ENCODE results near the gene TADA2A.
"Not testable (repeated sequence)": the region's sequence is repeated elsewhere in the genome, so short reads cannot be mapped to it uniquely, and the experiment has no call there.

Gene TADA2A

GRCh38 chr17:37511642-37512041 lies 105.0 kb downstream of the TADA2A start:
- not testable (repeated sequence) for H3K36me3 ChIP-seq (ENCODE audit: control insufficient read depth, insufficient read depth, low read length); H3K27ac ChIP-seq (ENCODE audit: low read depth, low read length); H3K4me1 ChIP-seq (ENCODE audit: control insufficient read depth, insufficient read depth, low read length); H3K27me3 ChIP-seq (ENCODE audit: control insufficient read depth, insufficient read depth, low read length); H3K4me3 ChIP-seq (ENCODE audit: low read length); H3K9ac ChIP-seq (ENCODE audit: low read length)

GRCh38 chr17:37512442-37513068 lies 105.9 kb downstream of the TADA2A start:
- no peak overlapping the region for H3K27ac ChIP-seq (ENCODE audit: low read depth, low read length)
- no peak overlapping the region for H3K4me3 ChIP-seq (ENCODE audit: low read length)
- H3K27me3 ChIP-seq (ENCODE audit: control insufficient read depth, insufficient read depth, low read length): no peaks in the 10 kb centered on the region
- no peak overlapping the region for H3K9ac ChIP-seq (ENCODE audit: low read length)
- no peaks in the 10 kb centered on the region for H3K4me1 ChIP-seq (ENCODE audit: control insufficient read depth, insufficient read depth, low read length)
- H3K36me3 ChIP-seq (ENCODE audit: control insufficient read depth, insufficient read depth, low read length): peaks cover 9% of the 10 kb centered on the region

- Histone ChIP-seq H3K9ac (ENCODE audit: low read length) (no peak overlapping the region), H3K4me3 (ENCODE audit: low read length) (no peak overlapping the region), H3K27ac (ENCODE audit: low read depth, low read length) (no peak overlapping the region), H3K27me3 (ENCODE audit: control insufficient read depth, insufficient read depth, low read length) (no peaks in the 10 kb centered on the region), H3K4me1 (ENCODE audit: control insufficient read depth, insufficient read depth, low read length) (no peaks in the 10 kb centered on the region), H3K36me3 (ENCODE audit: control insufficient read depth, insufficient read depth, low read length) (peaks cover 9% of the 10 kb centered on the region)
Observed at GRCh38 chr17:37513711-37514110, 107.0 kb downstream of the TADA2A start.

GRCh38 chr17:37516127-37516571 lies 109.5 kb downstream of the TADA2A start:
- Histone ChIP-seq H3K27me3 (ENCODE audit: control insufficient read depth, insufficient read depth, low read length) (no peaks in the 10 kb centered on the region), H3K4me3 (ENCODE audit: low read length) (no peak overlapping the region), H3K27ac (ENCODE audit: low read depth, low read length) (no peak overlapping the region), H3K36me3 (ENCODE audit: control insufficient read depth, insufficient read depth, low read length) (peaks cover 15% of the 10 kb centered on the region), H3K4me1 (ENCODE audit: control insufficient read depth, insufficient read depth, low read length) (no peaks in the 10 kb centered on the region), H3K9ac (ENCODE audit: low read length) (no peak overlapping the region)

GRCh38 chr17:37517881-37518280 lies 111.2 kb downstream of the TADA2A start:
- H3K4me1 ChIP-seq (ENCODE audit: control insufficient read depth, insufficient read depth, low read length): no peaks in the 10 kb centered on the region
- no peaks in the 10 kb centered on the region for H3K27me3 ChIP-seq (ENCODE audit: control insufficient read depth, insufficient read depth, low read length)
- no peak overlapping the region for H3K9ac ChIP-seq (ENCODE audit: low read length)
- H3K4me3 ChIP-seq (ENCODE audit: low read length): no peak overlapping the region
- H3K27ac ChIP-seq (ENCODE audit: low read depth, low read length): no peak overlapping the region
- peaks cover 9% of the 10 kb centered on the region for H3K36me3 ChIP-seq (ENCODE audit: control insufficient read depth, insufficient read depth, low read length)

- Histone ChIP-seq H3K4me3 (ENCODE audit: low read length) (no peak overlapping the region), H3K36me3 (ENCODE audit: control insufficient read depth, insufficient read depth, low read length) (peaks cover 15% of the 10 kb centered on the region), H3K27me3 (ENCODE audit: control insufficient read depth, insufficient read depth, low read length) (no peaks in the 10 kb centered on the region), H3K27ac (ENCODE audit: low read depth, low read length) (no peak overlapping the region), H3K9ac (ENCODE audit: low read length) (no peak overlapping the region), H3K4me1 (ENCODE audit: control insufficient read depth, insufficient read depth, low read length) (no peaks in the 10 kb centered on the region)
Observed at GRCh38 chr17:37518826-37519225, 112.1 kb downstream of the TADA2A start.

GRCh38 chr17:37519251-37519985 lies 112.7 kb downstream of the TADA2A start:
- no peak overlapping the region for H3K4me3 ChIP-seq (ENCODE audit: low read length)
- no peaks in the 10 kb centered on the region for H3K4me1 ChIP-seq (ENCODE audit: control insufficient read depth, insufficient read depth, low read length)
- no peak overlapping the region for H3K9ac ChIP-seq (ENCODE audit: low read length)
- no peak overlapping the region for H3K27ac ChIP-seq (ENCODE audit: low read depth, low read length)
- no peaks in the 10 kb centered on the region for H3K27me3 ChIP-seq (ENCODE audit: control insufficient read depth, insufficient read depth, low read length)
- peaks cover 16% of the 10 kb centered on the region for H3K36me3 ChIP-seq (ENCODE audit: control insufficient read depth, insufficient read depth, low read length)

GRCh38 chr17:37520174-37520573 lies 113.5 kb downstream of the TADA2A start:
- H3K9ac ChIP-seq (ENCODE audit: low read length): no peak overlapping the region
- no peak overlapping the region for H3K4me3 ChIP-seq (ENCODE audit: low read length)
- H3K4me1 ChIP-seq (ENCODE audit: control insufficient read depth, insufficient read depth, low read length): no peaks in the 10 kb centered on the region
- peaks cover 16% of the 10 kb centered on the region for H3K36me3 ChIP-seq (ENCODE audit: control insufficient read depth, insufficient read depth, low read length)
- no peak overlapping the region for H3K27ac ChIP-seq (ENCODE audit: low read depth, low read length)
- no peaks in the 10 kb centered on the region for H3K27me3 ChIP-seq (ENCODE audit: control insufficient read depth, insufficient read depth, low read length)

GRCh38 chr17:37521821-37522220 lies 115.1 kb downstream of the TADA2A start:
- Histone ChIP-seq H3K36me3 (ENCODE audit: control insufficient read depth, insufficient read depth, low read length) (peaks cover 16% of the 10 kb centered on the region), H3K4me1 (ENCODE audit: control insufficient read depth, insufficient read depth, low read length) (no peaks in the 10 kb centered on the region), H3K4me3 (ENCODE audit: low read length) (no peak overlapping the region), H3K27ac (ENCODE audit: low read depth, low read length) (no peak overlapping the region), H3K27me3 (ENCODE audit: control insufficient read depth, insufficient read depth, low read length) (no peaks in the 10 kb centered on the region), H3K9ac (ENCODE audit: low read length) (no peak overlapping the region)

- Histone ChIP-seq H3K27me3 (ENCODE audit: control insufficient read depth, insufficient read depth, low read length) (no peaks in the 10 kb centered on the region), H3K36me3 (ENCODE audit: control insufficient read depth, insufficient read depth, low read length) (peaks cover 13% of the 10 kb centered on the region), H3K9ac (ENCODE audit: low read length) (no peak overlapping the region), H3K4me1 (ENCODE audit: control insufficient read depth, insufficient read depth, low read length) (no peaks in the 10 kb centered on the region), H3K27ac (ENCODE audit: low read depth, low read length) (no peak overlapping the region), H3K4me3 (ENCODE audit: low read length) (no peak overlapping the region)
Observed at GRCh38 chr17:37523715-37524219, 117.1 kb downstream of the TADA2A start.

GRCh38 chr17:37527249-37527851 lies 120.7 kb downstream of the TADA2A start:
- Histone ChIP-seq H3K4me1 (ENCODE audit: control insufficient read depth, insufficient read depth, low read length) (no peaks in the 10 kb centered on the region), H3K27me3 (ENCODE audit: control insufficient read depth, insufficient read depth, low read length) (no peaks in the 10 kb centered on the region), H3K27ac (ENCODE audit: low read depth, low read length) (no peak overlapping the region), H3K4me3 (ENCODE audit: low read length) (no peak overlapping the region), H3K36me3 (ENCODE audit: control insufficient read depth, insufficient read depth, low read length) (peaks cover 11% of the 10 kb centered on the region), H3K9ac (ENCODE audit: low read length) (no peak overlapping the region)

All from rectal smooth muscle tissue (tissue), 1 donor.